Measurements from ENCODE around the gene ZNF277.

The ZNF277 gene

DNA sequence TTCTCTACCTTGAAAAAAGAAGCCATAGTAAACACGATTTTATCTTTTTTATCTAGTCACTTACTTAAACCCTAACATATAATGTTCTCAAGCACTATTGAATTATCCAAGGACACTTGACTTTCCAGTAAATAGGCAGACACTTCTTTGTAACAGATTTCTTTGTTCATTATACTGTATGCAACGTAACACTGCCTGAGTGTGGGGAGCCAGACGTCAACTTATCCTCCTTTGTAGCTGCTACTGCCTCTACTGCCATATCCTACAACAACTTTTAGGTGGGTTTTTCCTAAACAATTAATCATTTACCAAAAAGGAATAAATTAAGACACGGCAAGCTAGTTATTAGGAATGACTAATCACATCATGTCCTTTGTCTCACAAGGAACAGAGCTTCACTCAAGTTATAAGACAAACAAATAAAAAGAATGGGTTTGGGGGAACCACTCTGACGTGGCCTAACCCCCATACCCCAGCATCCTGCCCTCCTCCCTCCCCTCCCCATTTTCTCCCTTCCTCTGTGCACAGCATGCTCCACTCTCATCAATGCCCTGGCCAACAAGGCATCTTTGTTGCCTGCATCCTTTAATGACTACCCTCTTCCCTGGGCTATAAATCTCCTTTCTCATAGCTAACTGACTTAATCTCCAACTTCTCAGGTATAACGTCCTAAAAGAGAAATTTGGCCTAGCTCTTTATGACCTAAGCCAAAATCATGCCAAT is 43.5 kb upstream of the ZNF277 start:
- TF ChIP-seq, protein P1, sequence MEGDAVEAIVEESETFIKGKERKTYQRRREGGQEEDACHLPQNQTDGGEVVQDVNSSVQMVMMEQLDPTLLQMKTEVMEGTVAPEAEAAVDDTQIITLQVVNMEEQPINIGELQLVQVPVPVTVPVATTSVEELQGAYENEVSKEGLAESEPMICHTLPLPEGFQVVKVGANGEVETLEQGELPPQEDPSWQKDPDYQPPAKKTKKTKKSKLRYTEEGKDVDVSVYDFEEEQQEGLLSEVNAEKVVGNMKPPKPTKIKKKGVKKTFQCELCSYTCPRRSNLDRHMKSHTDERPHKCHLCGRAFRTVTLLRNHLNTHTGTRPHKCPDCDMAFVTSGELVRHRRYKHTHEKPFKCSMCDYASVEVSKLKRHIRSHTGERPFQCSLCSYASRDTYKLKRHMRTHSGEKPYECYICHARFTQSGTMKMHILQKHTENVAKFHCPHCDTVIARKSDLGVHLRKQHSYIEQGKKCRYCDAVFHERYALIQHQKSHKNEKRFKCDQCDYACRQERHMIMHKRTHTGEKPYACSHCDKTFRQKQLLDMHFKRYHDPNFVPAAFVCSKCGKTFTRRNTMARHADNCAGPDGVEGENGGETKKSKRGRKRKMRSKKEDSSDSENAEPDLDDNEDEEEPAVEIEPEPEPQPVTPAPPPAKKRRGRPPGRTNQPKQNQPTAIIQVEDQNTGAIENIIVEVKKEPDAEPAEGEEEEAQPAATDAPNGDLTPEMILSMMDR (IDR thresholded peaks at IDR 0.05): no peak

DNA sequence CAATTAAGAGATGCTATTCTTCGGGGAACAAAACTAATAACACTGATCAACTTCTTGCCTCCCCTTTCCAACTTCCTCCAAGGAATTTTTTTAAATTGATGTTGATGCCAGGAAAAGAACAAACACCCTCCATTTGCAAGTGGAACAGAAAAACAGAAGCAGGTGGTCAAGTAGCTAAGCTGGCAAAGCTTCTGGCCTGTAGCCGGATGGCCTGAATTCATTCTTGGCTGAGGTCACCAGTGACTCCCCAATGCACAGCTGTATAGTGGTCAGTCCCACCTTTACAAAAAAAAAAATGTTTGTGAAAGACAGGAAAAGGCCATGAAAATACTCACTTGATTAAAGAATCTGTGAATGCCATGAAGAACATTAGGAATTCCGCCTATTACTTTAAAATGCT is 39.3 kb upstream of the ZNF277 start:
- TF ChIP-seq, protein P1 (IDR thresholded peaks at IDR 0.05): no peak

DNA sequence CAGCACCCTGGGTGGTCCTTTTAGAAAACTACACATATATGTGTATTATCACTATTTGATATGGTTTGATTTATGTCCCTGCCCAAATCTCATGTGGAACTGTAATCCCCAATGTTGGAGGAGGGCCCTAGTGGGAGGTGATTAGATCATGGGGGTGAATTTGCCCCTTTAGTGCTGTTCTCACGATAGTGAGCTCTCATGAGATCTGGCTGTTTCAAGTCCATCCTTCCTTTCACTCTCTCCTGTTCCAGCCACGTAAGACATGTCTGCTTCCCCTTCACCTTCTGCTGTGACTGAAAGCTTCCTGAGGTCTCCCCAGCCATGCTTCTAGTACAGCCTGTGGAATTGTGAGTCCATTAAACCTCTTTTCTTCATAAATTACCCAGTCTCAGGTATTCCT is 37.6 kb upstream of the ZNF277 start:
- TF ChIP-seq, protein P1 (IDR thresholded peaks at IDR 0.05): no peak

DNA sequence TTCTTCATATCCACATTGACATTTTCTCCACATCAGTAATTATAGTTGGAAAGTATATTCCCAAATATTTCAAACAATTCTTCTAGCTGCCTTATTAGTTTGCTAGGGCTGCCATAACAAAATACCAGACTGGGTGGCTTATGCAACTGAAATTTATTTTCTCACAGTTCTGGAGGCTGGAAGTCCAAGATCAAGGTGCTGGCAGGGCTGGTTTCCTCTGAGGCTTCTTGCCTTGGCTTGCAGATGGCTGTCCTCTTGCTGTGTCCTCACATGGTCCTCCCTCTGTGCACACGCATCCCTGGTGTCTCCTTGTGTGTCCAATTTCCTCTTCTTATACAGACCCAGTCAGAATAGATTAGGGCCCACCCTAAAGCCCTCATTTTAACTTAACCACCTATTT is 34.8 kb upstream of the ZNF277 start:
- TF ChIP-seq, protein P1 (IDR thresholded peaks at IDR 0.05): no peak

DNA sequence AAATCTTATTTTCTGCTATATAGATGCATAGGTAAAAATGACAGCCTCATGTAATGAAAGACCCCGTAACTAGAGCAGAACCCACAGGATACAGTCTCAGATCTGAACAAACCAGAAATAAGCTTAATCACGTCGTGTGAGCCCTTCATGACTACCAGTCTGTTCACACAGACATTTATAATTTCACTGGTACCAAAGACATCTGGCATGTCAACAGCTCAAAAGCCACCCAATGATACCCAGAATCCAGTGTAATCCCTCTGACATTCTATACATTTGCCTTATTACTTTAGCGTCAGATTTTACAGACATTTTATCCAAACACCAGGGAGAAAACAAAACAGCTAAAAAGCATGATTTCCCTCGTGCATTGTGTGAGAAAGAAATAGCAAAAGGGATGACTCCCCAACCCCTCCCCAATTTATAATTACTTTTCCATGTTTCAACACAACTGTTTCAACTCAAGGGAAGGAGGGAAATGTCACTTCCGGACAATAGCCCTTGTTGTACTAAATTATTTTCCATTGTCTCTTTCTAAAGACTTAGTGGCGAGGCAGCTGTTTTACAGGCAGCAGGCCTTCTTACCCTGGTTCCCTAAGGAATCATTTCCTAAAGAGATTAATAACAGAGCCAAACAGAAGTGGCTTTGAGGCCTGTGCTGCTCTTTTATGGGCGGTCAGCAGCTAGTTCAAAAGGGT is 33.5 kb upstream of the ZNF277 start:
- TF ChIP-seq, protein P1 (IDR thresholded peaks at IDR 0.05): no peak

DNA sequence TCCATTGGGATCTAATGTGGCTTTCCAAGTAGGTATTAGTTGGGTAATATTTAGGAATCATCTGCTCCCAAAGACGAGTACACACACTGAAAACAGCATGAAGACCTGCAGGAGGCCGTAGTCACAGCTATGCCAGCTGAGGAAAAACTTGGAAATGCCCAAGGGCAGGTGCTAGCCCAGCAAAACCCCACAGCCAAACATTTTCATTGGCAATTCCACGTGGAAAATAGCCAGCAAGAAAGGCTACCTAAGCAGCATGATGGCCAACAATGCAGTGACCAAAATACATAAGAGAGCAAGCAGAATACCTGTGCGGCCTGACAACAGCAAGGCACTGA is 33.0 kb upstream of the ZNF277 start:
- TF ChIP-seq, protein P1 (IDR thresholded peaks at IDR 0.05): no peak

DNA sequence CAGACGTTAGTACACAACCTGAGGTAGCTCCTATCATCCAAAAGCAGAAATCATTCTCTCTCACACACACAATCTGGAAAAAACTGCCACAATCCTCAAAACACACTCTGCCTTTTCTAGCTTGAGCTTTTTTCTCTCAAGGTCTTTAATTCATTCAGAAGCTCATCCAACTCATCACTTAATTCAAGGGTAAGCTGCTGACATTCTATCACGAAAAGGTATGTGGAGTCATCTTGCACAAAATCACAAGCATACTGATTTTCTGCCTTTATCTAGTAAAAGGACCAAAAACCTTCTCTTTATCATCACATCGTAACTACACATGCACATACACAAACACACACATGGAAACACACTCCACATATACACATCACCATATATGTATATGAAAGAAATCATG is 32.3 kb upstream of the ZNF277 start:
- TF ChIP-seq, protein P1 (IDR thresholded peaks at IDR 0.05): no peak
